NT2/D1 (cell line): ENCODE measurements around the gene TBC1D10A.

ENCODE experiments used
- SUZ12 ChIP-seq: IDR thresholded peaks from 2 replicates; pipeline ENCODE4 v1.6.1; 2011; ENCODE audit not compliant: insufficient read length, insufficient read depth; ENCODE audit errors: extremely low read depth
- YY1 ChIP-seq: IDR thresholded peaks from 2 replicates; pipeline ENCODE4 v1.6.1; 2011; ENCODE audit not compliant: insufficient read length, insufficient read depth
- ZNF274 ChIP-seq: IDR thresholded peaks from 2 replicates; pipeline ENCODE4 v1.6.1; 2011; ENCODE audit warnings: mild to moderate bottlenecking, low read depth, low read length

GRCh38 chr22:30306627-30307011 is 20.1 kb downstream of the TBC1D10A start:
- TF ChIP-seq YY1, result no peak
- no peak for TF ChIP-seq ZNF274
- TF ChIP-seq SUZ12, result no peak
